K562 (cell line): Measurements from ENCODE around the gene GFOD1.
A peak's percentile ranks its signal among the peaks of the same experiment; 100 is the strongest.

Source experiments
- CREB1 ChIP-seq, 2 experiments: sonication (generic) in 1 of 2; formaldehyde crosslinking in 1 of 2; IDR thresholded peaks; 2 replicates each; pipeline versions ENCODE4 v1.6.1 to v1.8.0; 2012 to 2022; ENCODE audit warnings: inconsistent platforms in 1 of 2, mild to moderate bottlenecking in 1 of 2, missing genetic modification reagents in 1 of 2, moderate library complexity in 1 of 2
- GTF2E2 ChIP-seq: fragments of 200-800 bp; sonication (Bioruptor generic); IDR thresholded peaks from 2 replicates; pipeline ENCODE4 v1.6.1; 2016; ENCODE audit warnings: missing genetic modification characterization, missing compliant biosample characterization
- NR2F6 ChIP-seq: fragments of 450-650 bp; formaldehyde crosslinking; IDR thresholded peaks from 2 replicates; pipeline ENCODE4 v1.4.0; 2020; ENCODE audit warnings: mild to moderate bottlenecking
- POLR2A ChIP-seq: fragments of 450-650 bp; conservative IDR thresholded peaks from 2 replicates; pipeline ENCODE4 v1.6.1; 2016
- RBM39 ChIP-seq: fragments of 200-400 bp; formaldehyde crosslinking; optimal IDR thresholded peaks from 2 replicates; pipeline ENCODE3; 2018; ENCODE audit warnings: low read depth, low read length
- RCOR1 ChIP-seq, 2 experiments: IDR thresholded peaks; 2 replicates each; pipeline ENCODE4 v1.6.1; 2012; ENCODE audit warnings: low read depth in 2 of 2, low read length in 2 of 2, borderline replicate concordance in 1 of 2, improper control_type of control experiment in 1 of 2
- SNIP1 ChIP-seq: fragments of 450-650 bp; IDR thresholded peaks from 2 replicates; pipeline ENCODE4 v1.7.1; 2017; ENCODE audit warnings: low read depth, mild to moderate bottlenecking
- TCF7L2 ChIP-seq: fragments of 150-350 bp; IDR thresholded peaks from 2 replicates; pipeline ENCODE4 v1.6.1; 2016; ENCODE audit warnings: low read depth, mild to moderate bottlenecking, low read length, moderate library complexity
- USF2 ChIP-seq: sonication (generic); formaldehyde crosslinking; IDR thresholded peaks from 2 replicates; pipeline ENCODE4 v1.5.0; 2020; ENCODE audit warnings: missing genetic modification reagents
- ZBTB7A ChIP-seq: IDR thresholded peaks from 2 replicates; pipeline ENCODE4 v1.6.1; 2011; ENCODE audit warnings: low read depth, mild to moderate bottlenecking, low read length, moderate library complexity, borderline replicate concordance; ENCODE audit not compliant: control insufficient read depth
- TF ChIP-seq, protein P1 (sequence below), 3 experiments: IDR thresholded peaks in 2 of 3; conservative IDR thresholded peaks in 1 of 3; 2 replicates each; pipeline ENCODE4 v1.5.1; 2011 to 2012; ENCODE audit warnings: low read length in 3 of 3, mild to moderate bottlenecking in 3 of 3, control low read depth in 2 of 3, improper control_type of control experiment in 1 of 3, inconsistent platforms in 1 of 3, low read depth in 1 of 3, mixed read lengths in 1 of 3, moderate library complexity in 1 of 3; ENCODE audit not compliant: insufficient read depth in 2 of 3
- TF ChIP-seq, protein P2 (sequence below): fragments of 450-650 bp; conservative IDR thresholded peaks from 2 replicates; pipeline ENCODE4 v1.6.1; 2016; ENCODE audit warnings: missing genetic modification characterization, low read depth, mild to moderate bottlenecking, missing compliant biosample characterization, moderate library complexity
- TF ChIP-seq, protein P3 (sequence below): IDR thresholded peaks from 2 replicates; pipeline ENCODE4 v1.6.1; 2011; ENCODE audit warnings: borderline replicate concordance, low read depth, mild to moderate bottlenecking, moderate library complexity, low read length; ENCODE audit not compliant: insufficient read depth, poor library complexity, severe bottlenecking

DNA sequence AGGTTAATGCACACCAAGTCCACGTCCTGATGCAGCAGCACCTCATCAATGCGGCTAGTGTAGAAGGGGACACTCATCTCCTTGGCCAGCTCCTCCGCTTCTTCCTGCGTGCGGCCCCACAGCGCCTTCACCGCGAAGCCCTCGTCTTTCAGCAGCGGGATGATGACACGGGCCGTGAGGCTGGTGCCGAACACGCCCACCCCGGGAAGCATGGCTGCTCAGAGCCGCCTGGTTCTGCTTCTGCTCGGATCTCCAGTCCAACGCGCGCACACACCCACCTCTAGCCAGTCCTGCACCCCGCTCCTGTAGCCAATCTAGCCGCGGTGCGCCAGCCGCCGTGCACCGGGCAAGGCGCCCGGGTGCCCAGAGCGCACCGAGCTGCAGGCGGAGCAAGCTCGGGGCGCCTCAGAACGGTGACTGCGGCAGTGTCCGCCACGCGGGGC is 700 bp downstream of the GFOD1 start:
- TF ChIP-seq RCOR1 (IDR thresholded peaks at IDR 0.05; ENCODE audit: borderline replicate concordance in 1 of 2, low read depth in 2 of 2, low read length in 2 of 2), result no peak
- no peak for TF ChIP-seq NR2F6 (CRISPR knock-in tag)
- TF ChIP-seq, protein P1, sequence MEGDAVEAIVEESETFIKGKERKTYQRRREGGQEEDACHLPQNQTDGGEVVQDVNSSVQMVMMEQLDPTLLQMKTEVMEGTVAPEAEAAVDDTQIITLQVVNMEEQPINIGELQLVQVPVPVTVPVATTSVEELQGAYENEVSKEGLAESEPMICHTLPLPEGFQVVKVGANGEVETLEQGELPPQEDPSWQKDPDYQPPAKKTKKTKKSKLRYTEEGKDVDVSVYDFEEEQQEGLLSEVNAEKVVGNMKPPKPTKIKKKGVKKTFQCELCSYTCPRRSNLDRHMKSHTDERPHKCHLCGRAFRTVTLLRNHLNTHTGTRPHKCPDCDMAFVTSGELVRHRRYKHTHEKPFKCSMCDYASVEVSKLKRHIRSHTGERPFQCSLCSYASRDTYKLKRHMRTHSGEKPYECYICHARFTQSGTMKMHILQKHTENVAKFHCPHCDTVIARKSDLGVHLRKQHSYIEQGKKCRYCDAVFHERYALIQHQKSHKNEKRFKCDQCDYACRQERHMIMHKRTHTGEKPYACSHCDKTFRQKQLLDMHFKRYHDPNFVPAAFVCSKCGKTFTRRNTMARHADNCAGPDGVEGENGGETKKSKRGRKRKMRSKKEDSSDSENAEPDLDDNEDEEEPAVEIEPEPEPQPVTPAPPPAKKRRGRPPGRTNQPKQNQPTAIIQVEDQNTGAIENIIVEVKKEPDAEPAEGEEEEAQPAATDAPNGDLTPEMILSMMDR (IDR thresholded peaks at IDR 0.05 in 2 of 3, conservative IDR thresholded peaks at IDR 0.05 in 1 of 3; ENCODE audit: insufficient read depth in 2 of 3, low read depth in 1 of 3, low read length in 3 of 3), result no peak
- TF ChIP-seq ZBTB7A, result no peak
- TF ChIP-seq, protein P2, sequence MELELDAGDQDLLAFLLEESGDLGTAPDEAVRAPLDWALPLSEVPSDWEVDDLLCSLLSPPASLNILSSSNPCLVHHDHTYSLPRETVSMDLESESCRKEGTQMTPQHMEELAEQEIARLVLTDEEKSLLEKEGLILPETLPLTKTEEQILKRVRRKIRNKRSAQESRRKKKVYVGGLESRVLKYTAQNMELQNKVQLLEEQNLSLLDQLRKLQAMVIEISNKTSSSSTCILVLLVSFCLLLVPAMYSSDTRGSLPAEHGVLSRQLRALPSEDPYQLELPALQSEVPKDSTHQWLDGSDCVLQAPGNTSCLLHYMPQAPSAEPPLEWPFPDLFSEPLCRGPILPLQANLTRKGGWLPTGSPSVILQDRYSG (tag), result no peak
- TF ChIP-seq USF2 (CRISPR knock-in tag), result no peak
- TF ChIP-seq, protein P3, sequence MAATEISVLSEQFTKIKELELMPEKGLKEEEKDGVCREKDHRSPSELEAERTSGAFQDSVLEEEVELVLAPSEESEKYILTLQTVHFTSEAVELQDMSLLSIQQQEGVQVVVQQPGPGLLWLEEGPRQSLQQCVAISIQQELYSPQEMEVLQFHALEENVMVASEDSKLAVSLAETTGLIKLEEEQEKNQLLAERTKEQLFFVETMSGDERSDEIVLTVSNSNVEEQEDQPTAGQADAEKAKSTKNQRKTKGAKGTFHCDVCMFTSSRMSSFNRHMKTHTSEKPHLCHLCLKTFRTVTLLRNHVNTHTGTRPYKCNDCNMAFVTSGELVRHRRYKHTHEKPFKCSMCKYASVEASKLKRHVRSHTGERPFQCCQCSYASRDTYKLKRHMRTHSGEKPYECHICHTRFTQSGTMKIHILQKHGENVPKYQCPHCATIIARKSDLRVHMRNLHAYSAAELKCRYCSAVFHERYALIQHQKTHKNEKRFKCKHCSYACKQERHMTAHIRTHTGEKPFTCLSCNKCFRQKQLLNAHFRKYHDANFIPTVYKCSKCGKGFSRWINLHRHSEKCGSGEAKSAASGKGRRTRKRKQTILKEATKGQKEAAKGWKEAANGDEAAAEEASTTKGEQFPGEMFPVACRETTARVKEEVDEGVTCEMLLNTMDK, result no peak
- no peak for TF ChIP-seq SNIP1
- TF ChIP-seq TCF7L2, result no peak
- TF ChIP-seq GTF2E2, result no peak
- TF ChIP-seq CREB1 (IDR thresholded peaks at IDR 0.05), result no peak
- TF ChIP-seq CREB1 (CRISPR knock-in tag; IDR thresholded peaks at IDR 0.05), result no peak
- TF ChIP-seq POLR2A, result 0 out of 2 replicates have a peak, but pooled peaks have one; percentile 4
- no peak for TF ChIP-seq RBM39
